AG09309 (cell line): ENCODE data around the gene DSTN.

Experiments
- DNase-seq: peaks from one replicate; pipeline ENCODE4 v3.0.0-alpha.2; 2010; ENCODE audit warnings: low read depth
- H3K4me3 ChIP-seq: 2 replicates; pipeline ENCODE4 v1.5.1; 2011; ENCODE audit warnings: mild to moderate bottlenecking, low read depth, low read length, moderate library complexity; ENCODE audit not compliant: control insufficient read depth
- CTCF ChIP-seq: IDR thresholded peaks from 2 replicates; pipeline ENCODE4 v1.5.1; 2011; ENCODE audit warnings: mild to moderate bottlenecking, low read depth, low read length, inconsistent platforms; ENCODE audit not compliant: insufficient read depth, control insufficient read depth; ENCODE audit errors: missing control alignments

DSTN gene

GRCh38 chr20:17565169-17565845 lies 4.6 kb upstream of the DSTN start:
- no peak overlapping the region for H3K4me3 ChIP-seq
- no peak for DNase-seq
- TF ChIP-seq CTCF = no peak

DNA sequence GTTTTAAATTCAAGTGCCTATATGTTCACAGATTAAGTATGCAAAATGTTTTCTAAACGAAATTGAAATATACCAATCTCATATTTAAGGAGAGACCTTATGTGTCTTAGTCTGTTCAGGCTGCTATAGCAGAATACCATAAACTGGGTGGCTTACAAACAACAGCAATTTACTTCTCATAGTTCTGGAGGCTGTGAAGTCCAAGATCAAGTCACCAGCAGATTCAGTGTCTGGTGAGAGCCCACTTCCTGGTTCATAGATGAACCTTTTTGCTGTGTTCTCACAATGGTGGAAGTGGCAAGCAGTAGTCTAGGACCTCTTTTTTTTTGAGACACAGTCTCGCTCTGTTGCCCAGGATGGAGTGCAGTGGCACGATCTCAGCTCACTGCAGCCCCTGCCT lies 3.5 kb upstream of the DSTN start:
- no peak for TF ChIP-seq CTCF
- no peak overlapping the region for H3K4me3 ChIP-seq

DNA sequence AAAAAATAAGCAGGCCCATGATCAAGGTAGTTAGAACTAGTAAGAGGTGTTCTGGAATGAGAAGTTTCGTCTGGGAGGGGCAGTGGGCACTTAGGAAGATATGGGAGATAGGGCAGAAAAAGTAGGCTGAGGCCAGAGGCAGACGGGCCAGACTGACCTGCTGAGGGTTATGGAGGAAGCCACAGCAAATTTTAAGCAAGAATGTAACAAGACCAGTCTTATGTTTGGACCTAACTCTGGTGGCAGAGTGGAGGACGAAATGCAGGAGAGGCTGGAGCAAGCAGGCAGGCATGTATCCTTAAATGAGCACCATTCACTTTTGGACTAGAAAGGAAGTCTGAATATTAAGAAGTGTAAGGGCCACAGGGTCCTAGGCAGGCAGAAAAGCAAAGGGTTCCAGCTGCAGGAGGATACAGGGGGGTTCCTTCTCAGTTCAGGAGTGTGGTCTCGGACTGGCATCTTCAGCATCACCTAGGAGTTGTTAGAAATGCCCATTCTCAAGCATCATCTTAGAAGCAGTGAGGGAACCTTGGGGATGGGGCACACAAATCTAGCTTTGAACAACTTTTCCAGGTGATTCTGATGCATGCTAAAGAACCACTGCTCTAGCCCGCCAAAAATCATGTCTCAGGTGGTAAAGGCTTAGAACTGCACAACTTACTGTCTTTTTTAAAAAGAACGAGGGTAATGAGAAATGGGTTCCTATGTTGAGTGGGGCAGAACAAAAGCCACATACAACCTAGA lies 1.7 kb upstream of the DSTN start:
- DNase-seq = no peak
- TF ChIP-seq CTCF = no peak
- peak overlapping the region; percentile 88 for H3K4me3 ChIP-seq

More for the DNA sequence above, 3.5 kb upstream of the DSTN start:
- no peak for DNase-seq

- TF ChIP-seq CTCF = no peak
- H3K4me3 ChIP-seq = peak overlapping the region; percentile 88
- peak; percentile 90 for DNase-seq
Measured at GRCh38 chr20:17568972-17569521, 828 bp upstream of the DSTN start.

DNA sequence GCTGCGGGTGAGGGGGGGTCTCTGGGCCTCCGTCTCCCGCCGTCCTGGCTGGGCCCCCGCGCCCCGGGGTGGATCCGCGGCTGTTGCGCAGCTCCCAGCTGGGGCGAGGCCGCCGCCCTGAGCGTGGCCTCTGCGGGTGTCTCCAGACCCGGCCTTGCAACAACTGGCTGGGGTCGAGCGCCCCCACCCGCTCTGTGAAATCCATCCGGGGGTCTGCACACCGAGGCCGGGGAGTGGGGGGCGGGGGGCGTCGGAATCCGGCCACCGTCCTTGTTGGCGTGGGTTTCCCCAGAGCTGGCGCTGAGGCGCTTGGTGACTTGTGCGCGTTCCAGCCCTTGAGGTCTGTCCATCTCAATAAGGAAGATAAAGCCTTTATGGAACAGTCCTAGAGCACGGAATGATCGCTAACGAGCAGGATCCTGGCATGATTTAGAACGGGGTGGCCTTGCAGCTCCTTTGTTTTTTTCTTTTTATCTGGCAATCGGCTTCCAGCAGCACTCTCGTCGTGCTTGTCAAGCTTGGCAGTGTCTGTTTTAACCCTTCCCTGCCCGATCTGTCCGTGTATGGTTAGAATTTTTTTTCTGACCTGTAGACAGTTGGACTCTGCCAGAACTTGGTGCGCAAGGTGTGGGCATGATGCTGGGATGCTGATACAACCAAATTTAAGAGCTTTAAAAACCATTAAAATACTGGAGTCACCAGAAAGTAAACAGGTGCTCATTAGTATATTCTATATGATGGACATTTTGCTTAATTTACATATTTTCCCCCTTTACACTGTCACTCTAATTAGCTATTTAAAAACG lies 675 bp downstream of the DSTN start:
- DNase-seq = no peak
- H3K4me3 ChIP-seq = peak overlapping the region; percentile 88
- peak; percentile 3 for TF ChIP-seq CTCF

DNA sequence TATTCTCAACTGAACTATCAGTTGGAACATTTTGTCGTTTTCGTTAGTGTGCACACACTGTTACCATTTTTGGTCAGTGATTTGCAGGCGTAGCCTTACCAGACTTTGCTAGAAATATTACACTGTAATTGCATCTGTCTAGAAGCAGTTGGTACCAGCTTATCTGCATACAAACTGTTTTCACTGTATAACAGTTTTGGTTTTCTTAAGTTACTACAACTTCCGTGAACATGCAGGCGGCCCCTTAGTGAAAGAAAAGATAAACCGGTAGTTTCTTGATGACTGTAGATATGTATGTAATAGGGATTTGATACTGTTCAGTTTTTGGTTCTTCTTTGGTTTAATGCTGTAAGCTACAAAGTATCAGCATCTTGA lies 1.3 kb downstream of the DSTN start:
- no peak for DNase-seq
- TF ChIP-seq CTCF = no peak
- peak overlapping the region; percentile 88 for H3K4me3 ChIP-seq
